ENCODE data around the gene GNG11.

GRCh38 chr7:93933156-93933555 lies 11.6 kb downstream of the GNG11 start:
- TF ChIP-seq CTCF (IDR thresholded peaks at IDR 0.05) = no peak
- no peak for TF ChIP-seq EZH2 (IDR thresholded peaks at IDR 0.05)

Data from neural progenitor cell (in vitro differentiated cells).